ENCODE measurements around the gene SOHLH2. TPM values are rescaled to one million over a fixed set of nuclear protein-coding genes. Genes with fewer than 3 reads are reported as not detected.

The SOHLH2 gene
- total and polyA plus RNA-seq, 2 experiments from 2014 or later, result not detected

DNA sequence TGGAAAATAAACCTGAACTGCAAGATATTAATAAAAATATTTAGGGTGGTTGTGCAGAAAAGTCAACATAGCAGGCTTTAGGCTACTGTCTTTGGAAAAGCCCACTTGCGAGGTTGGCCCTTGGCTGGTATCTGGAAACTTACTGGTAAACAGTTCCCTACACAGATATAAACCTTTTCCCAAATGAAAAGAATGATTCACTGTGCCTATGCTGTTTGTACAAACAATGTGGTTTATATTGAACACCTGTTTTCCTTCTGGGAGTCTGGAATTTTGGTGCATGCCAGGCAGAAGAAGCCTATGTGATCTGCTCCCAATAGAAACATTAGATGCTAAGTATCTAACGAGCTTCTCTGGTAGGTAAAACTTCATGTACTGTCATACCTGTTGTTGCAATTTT is 29.7 kb upstream of the SOHLH2 start:
- H3K4me1 ChIP-seq (ENCODE audit: insufficient read depth), result no peaks in the 10 kb centered on the region
- H3K4me2 ChIP-seq (ENCODE audit: unreplicated experiment), result no peak overlapping the region
- no peak overlapping the region for H3K9ac ChIP-seq
- no peaks in the 10 kb centered on the region for H3K9me3 ChIP-seq (ENCODE audit: low read depth)
- H3K27me3 ChIP-seq (replicated peaks; ENCODE audit: insufficient read depth), result no peaks in the 10 kb centered on the region
- no peaks in the 10 kb centered on the region for H3K36me3 ChIP-seq (ENCODE audit: low read depth)
- in situ Hi-C loops (cut with MboI), result no loop called here
- no peaks in the 10 kb centered on the region for H3K9me2 ChIP-seq (ENCODE audit: insufficient read depth)
- TF ChIP-seq EZH2phosphoT487 (IDR thresholded peaks at IDR 0.05; ENCODE audit: insufficient read depth, low read depth), result no peak
- no peak for TF ChIP-seq EZH2 (IDR thresholded peaks at IDR 0.05; ENCODE audit: insufficient read depth, poor library complexity, severe bottlenecking)
- no peak overlapping the region for H2AFZ ChIP-seq
- 53 to 58% methylated on average over 2 of the region's 2 CpGs for WGBS, 2 experiments (ENCODE audit: low coverage in 1 of 2, low lambda C conversion rate in 2 of 2, missing lambda C conversion rate in 2 of 2)
- H3K27ac ChIP-seq, result no peak overlapping the region
- no peak overlapping the region for H3K4me3 ChIP-seq
- no peaks in the 10 kb centered on the region for H3K79me2 ChIP-seq (ENCODE audit: insufficient read depth)
- no peak for DNase-seq
- H4K20me1 ChIP-seq (ENCODE audit: insufficient read depth), result no peaks in the 10 kb centered on the region
- H3F3A ChIP-seq (ENCODE audit: insufficient read depth), result no peaks in the 10 kb centered on the region

DNA sequence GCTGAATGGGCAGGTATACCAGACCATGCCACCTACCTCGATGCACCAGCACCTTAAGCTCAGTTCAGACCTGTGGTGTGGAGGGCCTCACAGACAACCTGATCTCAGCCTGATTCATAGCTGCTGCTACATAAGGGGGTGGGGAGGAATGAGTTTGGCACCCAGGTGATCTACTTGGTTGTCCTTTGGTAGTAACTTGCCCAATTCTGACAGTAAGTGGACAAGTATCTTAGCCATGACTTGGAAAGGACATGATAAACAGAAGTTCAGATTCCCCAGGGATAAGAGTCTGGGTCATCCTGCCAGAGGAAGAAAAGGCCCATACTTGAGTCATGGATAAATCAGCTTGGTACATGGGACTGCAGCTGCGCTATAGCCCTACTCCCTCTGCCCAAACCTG is 28.4 kb upstream of the SOHLH2 start:
- H3K9me3 ChIP-seq (ENCODE audit: low read depth), result no peaks in the 10 kb centered on the region
- H3K79me2 ChIP-seq (ENCODE audit: insufficient read depth), result no peaks in the 10 kb centered on the region
- H3K36me3 ChIP-seq (ENCODE audit: low read depth), result no peaks in the 10 kb centered on the region
- in situ Hi-C loops (cut with MboI), result no loop called here
- no peak overlapping the region for H3K9ac ChIP-seq
- H4K20me1 ChIP-seq (ENCODE audit: insufficient read depth), result no peaks in the 10 kb centered on the region
- H3K27me3 ChIP-seq (replicated peaks; ENCODE audit: insufficient read depth), result no peaks in the 10 kb centered on the region
- H3K4me1 ChIP-seq (ENCODE audit: insufficient read depth), result no peaks in the 10 kb centered on the region
- H3K27ac ChIP-seq, result no peak overlapping the region
- H2AFZ ChIP-seq, result no peak overlapping the region
- TF ChIP-seq EZH2phosphoT487 (IDR thresholded peaks at IDR 0.05; ENCODE audit: insufficient read depth, low read depth), result no peak
- TF ChIP-seq EZH2 (IDR thresholded peaks at IDR 0.05; ENCODE audit: insufficient read depth, poor library complexity, severe bottlenecking), result no peak
- H3K4me3 ChIP-seq, result no peak overlapping the region
- DNase-seq, result no peak
- no peaks in the 10 kb centered on the region for H3F3A ChIP-seq (ENCODE audit: insufficient read depth)
- H3K9me2 ChIP-seq (ENCODE audit: insufficient read depth), result no peaks in the 10 kb centered on the region
- WGBS, 2 experiments (ENCODE audit: low coverage in 1 of 2, low lambda C conversion rate in 2 of 2, missing lambda C conversion rate in 2 of 2), result 91 to 97% methylated on average over 2 of the region's 2 CpGs
- no peak overlapping the region for H3K4me2 ChIP-seq (ENCODE audit: unreplicated experiment)

DNA sequence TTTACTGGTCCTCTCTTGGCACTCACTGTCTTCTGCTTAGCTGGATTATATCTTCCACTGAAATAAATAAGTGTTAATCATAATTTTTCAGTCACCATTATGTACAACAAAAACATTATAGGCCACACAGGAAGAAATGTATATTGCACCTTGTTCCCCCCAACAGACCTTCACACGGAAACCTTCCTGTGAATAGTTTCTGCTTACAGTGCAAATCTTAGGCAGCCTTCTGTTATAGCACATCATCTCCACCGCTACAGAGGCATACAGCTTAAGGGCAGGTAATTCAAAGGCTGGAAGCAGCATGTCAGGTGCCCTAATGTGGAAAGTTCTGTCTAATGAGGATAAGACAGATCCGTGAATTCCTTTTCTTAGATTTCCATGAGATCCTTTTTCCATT is 16.9 kb upstream of the SOHLH2 start:
- no peaks in the 10 kb centered on the region for H3K36me3 ChIP-seq (ENCODE audit: low read depth)
- H3K4me3 ChIP-seq, result no peak overlapping the region
- H3F3A ChIP-seq (ENCODE audit: insufficient read depth), result no peaks in the 10 kb centered on the region
- H4K20me1 ChIP-seq (ENCODE audit: insufficient read depth), result no peaks in the 10 kb centered on the region
- no peak for TF ChIP-seq EZH2phosphoT487 (IDR thresholded peaks at IDR 0.05; ENCODE audit: insufficient read depth, low read depth)
- TF ChIP-seq EZH2 (IDR thresholded peaks at IDR 0.05; ENCODE audit: insufficient read depth, poor library complexity, severe bottlenecking), result no peak
- H3K27ac ChIP-seq, result no peak overlapping the region
- H3K27me3 ChIP-seq (replicated peaks; ENCODE audit: insufficient read depth), result no peaks in the 10 kb centered on the region
- H3K4me1 ChIP-seq (ENCODE audit: insufficient read depth), result no peaks in the 10 kb centered on the region
- 65 to 76% methylated on average over 3 of the region's 3 CpGs for WGBS, 2 experiments (ENCODE audit: low coverage in 1 of 2, low lambda C conversion rate in 2 of 2, missing lambda C conversion rate in 2 of 2)
- H3K79me2 ChIP-seq (ENCODE audit: insufficient read depth), result no peaks in the 10 kb centered on the region
- no peaks in the 10 kb centered on the region for H3K9me3 ChIP-seq (ENCODE audit: low read depth)
- H3K9ac ChIP-seq, result no peak overlapping the region
- in situ Hi-C loops (cut with MboI), result no loop called here
- DNase-seq, result no peak
- no peak overlapping the region for H3K4me2 ChIP-seq (ENCODE audit: unreplicated experiment)
- H3K9me2 ChIP-seq (ENCODE audit: insufficient read depth), result no peaks in the 10 kb centered on the region
- H2AFZ ChIP-seq, result no peak overlapping the region

DNA sequence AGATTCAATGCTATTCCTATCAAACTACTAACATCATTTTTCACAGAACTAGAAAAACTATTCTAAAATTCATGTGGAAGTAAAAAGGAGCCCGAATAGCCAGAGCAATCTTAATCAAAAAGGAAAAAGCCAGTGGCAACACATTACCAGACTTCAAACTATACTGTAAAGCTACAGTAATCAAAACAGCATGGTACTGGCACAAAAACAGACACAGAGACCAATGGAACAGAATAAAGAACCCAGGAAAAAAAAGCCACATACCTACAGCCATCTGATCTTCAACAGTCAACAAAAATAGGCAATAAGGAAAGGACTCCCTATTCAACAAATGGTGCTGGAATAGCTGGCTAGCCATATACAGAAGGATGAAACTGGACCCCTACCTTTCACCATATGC is 10.4 kb upstream of the SOHLH2 start:
- no peak overlapping the region for H2AFZ ChIP-seq
- 0 to 20% methylated on average over 1 of the region's 1 CpG for WGBS, 2 experiments (ENCODE audit: low coverage in 1 of 2, low lambda C conversion rate in 2 of 2, missing lambda C conversion rate in 2 of 2)
- H3K27me3 ChIP-seq (replicated peaks; ENCODE audit: insufficient read depth), result no peaks in the 10 kb centered on the region
- H3K36me3 ChIP-seq (ENCODE audit: low read depth), result no peaks in the 10 kb centered on the region
- no peak overlapping the region for H3K9ac ChIP-seq
- no peaks in the 10 kb centered on the region for H3F3A ChIP-seq (ENCODE audit: insufficient read depth)
- H3K79me2 ChIP-seq (ENCODE audit: insufficient read depth), result no peaks in the 10 kb centered on the region
- H3K9me2 ChIP-seq (ENCODE audit: insufficient read depth), result no peaks in the 10 kb centered on the region
- TF ChIP-seq EZH2 (IDR thresholded peaks at IDR 0.05; ENCODE audit: insufficient read depth, poor library complexity, severe bottlenecking) (no peak), EZH2phosphoT487 (IDR thresholded peaks at IDR 0.05; ENCODE audit: insufficient read depth, low read depth) (no peak)
- no peaks in the 10 kb centered on the region for H3K9me3 ChIP-seq (ENCODE audit: low read depth)
- no peak for DNase-seq
- no peaks in the 10 kb centered on the region for H3K4me1 ChIP-seq (ENCODE audit: insufficient read depth)
- in situ Hi-C loops (cut with MboI), result no loop called here
- H3K4me2 ChIP-seq (ENCODE audit: unreplicated experiment), result no peak overlapping the region
- H4K20me1 ChIP-seq (ENCODE audit: insufficient read depth), result no peaks in the 10 kb centered on the region
- no peak overlapping the region for H3K27ac ChIP-seq
- no peak overlapping the region for H3K4me3 ChIP-seq

DNA sequence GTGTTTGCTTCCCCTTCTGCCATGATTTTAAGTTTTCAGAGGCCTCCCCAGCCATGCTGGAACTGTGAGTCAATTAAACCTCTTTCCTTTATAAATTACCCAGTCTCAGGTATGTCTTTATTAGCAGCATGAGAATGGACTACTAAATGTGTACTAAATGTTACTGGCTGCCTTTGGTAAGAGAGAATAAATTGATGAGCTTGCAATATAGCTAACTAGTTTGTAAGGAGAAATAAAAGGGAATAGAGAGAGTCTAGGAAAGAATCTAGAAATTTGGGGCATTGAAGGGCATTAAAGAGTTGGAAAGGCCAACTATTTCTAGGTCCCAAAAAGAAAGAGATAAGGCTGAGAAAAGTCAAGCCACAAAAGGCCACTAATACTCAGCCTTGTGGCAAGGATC is 5.5 kb upstream of the SOHLH2 start:
- no peak overlapping the region for H3K4me2 ChIP-seq (ENCODE audit: unreplicated experiment)
- in situ Hi-C loops (cut with MboI), result no loop called here
- no peaks in the 10 kb centered on the region for H3K36me3 ChIP-seq (ENCODE audit: low read depth)
- H3F3A ChIP-seq (ENCODE audit: insufficient read depth), result no peaks in the 10 kb centered on the region
- no peak overlapping the region for H3K27ac ChIP-seq
- no peak overlapping the region for H3K4me3 ChIP-seq
- TF ChIP-seq EZH2 (IDR thresholded peaks at IDR 0.05; ENCODE audit: insufficient read depth, poor library complexity, severe bottlenecking), result no peak
- no peaks in the 10 kb centered on the region for H3K27me3 ChIP-seq (replicated peaks; ENCODE audit: insufficient read depth)
- no peaks in the 10 kb centered on the region for H3K9me2 ChIP-seq (ENCODE audit: insufficient read depth)
- H3K9me3 ChIP-seq (ENCODE audit: low read depth), result no peaks in the 10 kb centered on the region
- no peak overlapping the region for H2AFZ ChIP-seq
- H3K9ac ChIP-seq, result no peak overlapping the region
- no peaks in the 10 kb centered on the region for H3K4me1 ChIP-seq (ENCODE audit: insufficient read depth)
- no peaks in the 10 kb centered on the region for H3K79me2 ChIP-seq (ENCODE audit: insufficient read depth)
- no peaks in the 10 kb centered on the region for H4K20me1 ChIP-seq (ENCODE audit: insufficient read depth)
- DNase-seq, result no peak
